ENCODE results near the gene SPART. TPM values are rescaled to one million over a fixed set of nuclear protein-coding genes. Genes with fewer than 3 reads are reported as not detected.

Gene SPART
- total RNA-seq, 1 experiment from 2014 or later, result 0.12 TPM

DNA sequence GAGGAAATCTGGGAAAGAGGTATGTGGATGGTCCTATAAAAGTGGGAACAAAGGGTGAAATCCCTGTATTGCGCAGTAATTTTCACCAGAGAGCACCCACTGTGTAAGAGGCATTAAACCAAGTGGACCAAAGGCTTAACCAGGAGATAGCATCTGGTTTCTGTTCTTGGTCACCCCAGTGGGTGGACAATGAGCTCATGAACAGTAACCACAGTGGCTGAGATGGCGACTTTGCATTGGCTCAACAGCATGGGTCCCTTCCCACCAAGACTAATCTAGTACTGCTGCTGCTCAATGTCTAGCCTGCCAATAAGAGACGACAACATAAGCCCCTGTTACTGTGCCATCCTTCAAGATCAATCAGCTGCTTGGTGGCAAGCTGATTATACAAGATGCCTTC is 85.2 kb downstream of the SPART start:
- BruUV-seq (replicated peaks), result no TSS peak
- no peaks in the 10 kb centered on the region for H4K20me1 ChIP-seq (ENCODE audit: insufficient read depth)
- no peak overlapping the region for H3K4me3 ChIP-seq (replicated peaks in 1 of 2; ENCODE audit: low read depth in 1 of 2, low read length in 2 of 2)
- no peaks in the 10 kb centered on the region for H3K9me2 ChIP-seq (ENCODE audit: insufficient read depth)
- DNase-seq (ENCODE audit: low read depth, low spot score), result no peak
- no peaks in the 10 kb centered on the region for H3K27me3 ChIP-seq (ENCODE audit: insufficient read depth, low read length)
- intact Hi-C loops (cut with micrococcal nuclease), result no loop called here
- ChIA-PET RAD21 (ENCODE audit: low non-redundant PET in 1 of 2, low total read pairs in 2 of 2, uncharacterized antibody in 2 of 2, unreplicated experiment in 2 of 2) (no interaction called here), CTCF (no interaction called here), POLR2A (no interaction called here)
- TF ChIP-seq SP1 (IDR thresholded peaks at IDR 0.05; ENCODE audit: low read depth) (no peak), RAD21 (IDR thresholded peaks at IDR 0.05; ENCODE audit: low read depth) (no peak), ELF1 (IDR thresholded peaks at IDR 0.05; ENCODE audit: borderline replicate concordance, low read depth) (no peak), POLR2AphosphoS5 (IDR thresholded peaks at IDR 0.05; ENCODE audit: low read depth, low read length) (no peak), EZH2phosphoT487 (IDR thresholded peaks at IDR 0.05; ENCODE audit: borderline replicate concordance) (no peak)
- no peak for ATAC-seq
- H3K9me3 ChIP-seq (ENCODE audit: control insufficient read depth in 1 of 2, insufficient read depth in 1 of 2, low read depth in 1 of 2, low read length in 2 of 2), result peaks cover 5 to 30% of the 10 kb centered on the region in 2 experiments; a peak in 1 of 4 replicates
- H3K27ac ChIP-seq (ENCODE audit: low read depth, low read length), result no peak overlapping the region
- no peak overlapping the region for H3K9ac ChIP-seq (ENCODE audit: low read length)
- no peak overlapping the region for H2AFZ ChIP-seq (ENCODE audit: low read depth, low read length, poor library complexity, severe bottlenecking)
- H3K79me2 ChIP-seq (ENCODE audit: insufficient read depth, low read length), result no peaks in the 10 kb centered on the region
- no peaks in the 10 kb centered on the region for H3K36me3 ChIP-seq (ENCODE audit: control insufficient read depth in 1 of 2, insufficient read depth in 2 of 2, low read length in 2 of 2)
- no peak overlapping the region for H3K4me2 ChIP-seq (ENCODE audit: low read length)
- no peaks in the 10 kb centered on the region for H3K4me1 ChIP-seq (ENCODE audit: control insufficient read depth in 1 of 2, insufficient read depth in 2 of 2, low read length in 2 of 2)

GRCh38 chr13:36259361-36260137 is 86.6 kb downstream of the SPART start:
- no peak for DNase-seq (ENCODE audit: low read depth, low spot score)
- Histone ChIP-seq H3K4me1 (ENCODE audit: control insufficient read depth in 1 of 2, insufficient read depth in 2 of 2, low read length in 2 of 2) (no peaks in the 10 kb centered on the region), H3K27me3 (ENCODE audit: insufficient read depth, low read length) (no peaks in the 10 kb centered on the region), H3K9me3 (ENCODE audit: control insufficient read depth in 1 of 2, insufficient read depth in 1 of 2, low read depth in 1 of 2, low read length in 2 of 2) (peaks cover 5 to 23% of the 10 kb centered on the region in 2 experiments; a peak in 1 of 4 replicates), H3K79me2 (ENCODE audit: insufficient read depth, low read length) (no peaks in the 10 kb centered on the region), H3K4me3 (replicated peaks in 1 of 2; ENCODE audit: low read depth in 1 of 2, low read length in 2 of 2) (no peak overlapping the region), H3K36me3 (ENCODE audit: control insufficient read depth in 1 of 2, insufficient read depth in 2 of 2, low read length in 2 of 2) (no peaks in the 10 kb centered on the region), H3K4me2 (ENCODE audit: low read length) (no peak overlapping the region), H4K20me1 (ENCODE audit: insufficient read depth) (no peaks in the 10 kb centered on the region), H3K27ac (ENCODE audit: low read depth, low read length) (no peak overlapping the region), H3K9me2 (ENCODE audit: insufficient read depth) (no peaks in the 10 kb centered on the region), H3K9ac (ENCODE audit: low read length) (no peak overlapping the region), H2AFZ (ENCODE audit: low read depth, low read length, poor library complexity, severe bottlenecking) (no peak overlapping the region)
- intact Hi-C loops (cut with micrococcal nuclease), result no loop called here
- ATAC-seq, result no peak
- RAD21 ChIA-PET (ENCODE audit: low non-redundant PET in 1 of 2, low total read pairs in 2 of 2, uncharacterized antibody in 2 of 2, unreplicated experiment in 2 of 2), result no interaction called here
- CTCF ChIA-PET, result no interaction called here
- no TSS peak for BruUV-seq (replicated peaks)
- POLR2A ChIA-PET, result no interaction called here
- TF ChIP-seq EZH2 (IDR thresholded peaks at IDR 0.05) (no peak), ELF1 (IDR thresholded peaks at IDR 0.05; ENCODE audit: borderline replicate concordance, low read depth) (no peak), CEBPB (IDR thresholded peaks at IDR 0.05; ENCODE audit: low read depth) (no peak), ZFX (IDR thresholded peaks at IDR 0.05) (no peak), CBX3 (IDR thresholded peaks at IDR 0.05; ENCODE audit: low read depth) (no peak), SP1 (IDR thresholded peaks at IDR 0.05; ENCODE audit: low read depth) (no peak)
- TF ChIP-seq, protein P1, sequence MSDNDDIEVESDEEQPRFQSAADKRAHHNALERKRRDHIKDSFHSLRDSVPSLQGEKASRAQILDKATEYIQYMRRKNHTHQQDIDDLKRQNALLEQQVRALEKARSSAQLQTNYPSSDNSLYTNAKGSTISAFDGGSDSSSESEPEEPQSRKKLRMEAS (IDR thresholded peaks at IDR 0.05), result no peak
- TF ChIP-seq, protein P2, sequence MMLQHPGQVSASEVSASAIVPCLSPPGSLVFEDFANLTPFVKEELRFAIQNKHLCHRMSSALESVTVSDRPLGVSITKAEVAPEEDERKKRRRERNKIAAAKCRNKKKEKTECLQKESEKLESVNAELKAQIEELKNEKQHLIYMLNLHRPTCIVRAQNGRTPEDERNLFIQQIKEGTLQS (IDR thresholded peaks at IDR 0.05), result no peak
